ENCODE measurements around the gene HEPHL1.

The HEPHL1 gene

GRCh38 chr11:94010136-94010535 is 11.0 kb upstream of the HEPHL1 start:
- DNase-seq (ENCODE audit: low read depth), result no peak
- TF ChIP-seq, protein P1, sequence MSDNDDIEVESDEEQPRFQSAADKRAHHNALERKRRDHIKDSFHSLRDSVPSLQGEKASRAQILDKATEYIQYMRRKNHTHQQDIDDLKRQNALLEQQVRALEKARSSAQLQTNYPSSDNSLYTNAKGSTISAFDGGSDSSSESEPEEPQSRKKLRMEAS (IDR thresholded peaks at IDR 0.05; ENCODE audit: low read depth, low read length), result no peak
- no peak for TF ChIP-seq CTCF (IDR thresholded peaks at IDR 0.05; ENCODE audit: low read depth, low read length)
- TF ChIP-seq POLR2A (IDR thresholded peaks at IDR 0.05; ENCODE audit: extremely low read depth, insufficient read length), result no peak
- no peak for TF ChIP-seq MYC (IDR thresholded peaks at IDR 0.05; ENCODE audit: low read depth, low read length)
- H3K4me3 ChIP-seq (ENCODE audit: low read depth, low read length), result no peak overlapping the region

- TF ChIP-seq, protein P1 (IDR thresholded peaks at IDR 0.05; ENCODE audit: low read depth, low read length), result no peak
- TF ChIP-seq POLR2A (IDR thresholded peaks at IDR 0.05; ENCODE audit: extremely low read depth, insufficient read length) (no peak), MYC (IDR thresholded peaks at IDR 0.05; ENCODE audit: low read depth, low read length) (no peak), CTCF (IDR thresholded peaks at IDR 0.05; ENCODE audit: low read depth, low read length) (no peak)
- no peak overlapping the region for H3K4me3 ChIP-seq (ENCODE audit: low read depth, low read length)
- no peak for DNase-seq (ENCODE audit: low read depth)
Observed at GRCh38 chr11:94011478-94011877, 9.7 kb upstream of the HEPHL1 start.

GRCh38 chr11:94017446-94017845 is 3.7 kb upstream of the HEPHL1 start:
- no peak for DNase-seq (ENCODE audit: low read depth)
- TF ChIP-seq, protein P1 (IDR thresholded peaks at IDR 0.05; ENCODE audit: low read depth, low read length), result no peak
- TF ChIP-seq CTCF (IDR thresholded peaks at IDR 0.05; ENCODE audit: low read depth, low read length), result no peak
- no peak for TF ChIP-seq MYC (IDR thresholded peaks at IDR 0.05; ENCODE audit: low read depth, low read length)
- no peak for TF ChIP-seq POLR2A (IDR thresholded peaks at IDR 0.05; ENCODE audit: extremely low read depth, insufficient read length)
- no peak overlapping the region for H3K4me3 ChIP-seq (ENCODE audit: low read depth, low read length)

- DNase-seq (ENCODE audit: low read depth), result no peak
- TF ChIP-seq, protein P1 (IDR thresholded peaks at IDR 0.05; ENCODE audit: low read depth, low read length), result no peak
- TF ChIP-seq POLR2A (IDR thresholded peaks at IDR 0.05; ENCODE audit: extremely low read depth, insufficient read length) (no peak), CTCF (IDR thresholded peaks at IDR 0.05; ENCODE audit: low read depth, low read length) (no peak), MYC (IDR thresholded peaks at IDR 0.05; ENCODE audit: low read depth, low read length) (no peak)
- H3K4me3 ChIP-seq (ENCODE audit: low read depth, low read length), result no peak overlapping the region
Observed at GRCh38 chr11:94018721-94019120, 2.4 kb upstream of the HEPHL1 start.

DNA sequence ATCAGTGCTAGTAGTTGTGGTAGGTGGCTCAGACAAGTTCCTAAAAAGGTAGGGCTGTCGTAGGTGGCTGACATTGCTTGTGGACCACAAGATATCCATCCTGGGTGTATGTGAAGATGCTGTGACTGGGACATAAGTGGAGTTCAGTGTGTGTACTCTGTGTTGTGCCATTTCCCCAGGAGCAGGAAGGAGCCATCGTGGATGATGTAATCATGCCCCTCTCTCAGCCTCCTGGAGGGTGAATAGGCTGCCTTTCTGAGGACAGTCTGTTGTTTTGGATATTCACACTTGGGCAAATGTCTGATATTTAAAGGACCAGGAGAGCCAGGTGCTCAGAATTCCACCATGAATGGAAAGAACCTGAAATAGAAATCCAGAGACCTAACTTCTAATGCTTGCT is 2.7 kb downstream of the HEPHL1 start:
- no peak for DNase-seq (ENCODE audit: low read depth)
- TF ChIP-seq POLR2A (IDR thresholded peaks at IDR 0.05; ENCODE audit: extremely low read depth, insufficient read length), result no peak
- no peak overlapping the region for H3K4me3 ChIP-seq (ENCODE audit: low read depth, low read length)

GRCh38 chr11:94024547-94024946 is 3.4 kb downstream of the HEPHL1 start:
- no peak overlapping the region for H3K4me3 ChIP-seq (ENCODE audit: low read depth, low read length)
- DNase-seq (ENCODE audit: low read depth), result no peak
- TF ChIP-seq MYC (IDR thresholded peaks at IDR 0.05; ENCODE audit: low read depth, low read length), result no peak
- TF ChIP-seq, protein P1 (IDR thresholded peaks at IDR 0.05; ENCODE audit: low read depth, low read length), result no peak
- TF ChIP-seq CTCF (IDR thresholded peaks at IDR 0.05; ENCODE audit: low read depth, low read length), result no peak
- TF ChIP-seq POLR2A (IDR thresholded peaks at IDR 0.05; ENCODE audit: extremely low read depth, insufficient read length), result no peak

Measured in NB4 (cell line).